Measurements from ENCODE around the gene GPR142.

Gene GPR142

GRCh38 chr17:74344658-74345057 is 22.6 kb upstream of the GPR142 start:
- Histone ChIP-seq H3K4me3 (ENCODE audit: low read depth, low read length) (no peak overlapping the region), H3K27ac (ENCODE audit: low read depth, low read length) (no peak overlapping the region), H3K4me1 (ENCODE audit: control insufficient read depth, insufficient read depth, low read length) (no peaks in the 10 kb centered on the region; the same call in 1 of the 2 replicates), H3K27me3 (ENCODE audit: control insufficient read depth, insufficient read depth, low read length) (peaks cover 21% of the 10 kb centered on the region; the same call in 1 of the 2 replicates), H3K9ac (ENCODE audit: low read length) (no peak overlapping the region), H3K9me3 (ENCODE audit: control insufficient read depth, insufficient read depth, low read depth, low read length) (no peaks in the 10 kb centered on the region), H3K36me3 (ENCODE audit: control insufficient read depth, insufficient read depth, low read length) (no peaks in the 10 kb centered on the region)

GRCh38 chr17:74345433-74346241 is 21.7 kb upstream of the GPR142 start:
- Histone ChIP-seq H3K9me3 (ENCODE audit: control insufficient read depth, insufficient read depth, low read depth, low read length) (no peaks in the 10 kb centered on the region), H3K36me3 (ENCODE audit: control insufficient read depth, insufficient read depth, low read length) (no peaks in the 10 kb centered on the region), H3K4me1 (ENCODE audit: control insufficient read depth, insufficient read depth, low read length) (no peaks in the 10 kb centered on the region; the same call in 1 of the 2 replicates), H3K27me3 (ENCODE audit: control insufficient read depth, insufficient read depth, low read length) (peaks cover 30% of the 10 kb centered on the region), H3K4me3 (ENCODE audit: low read depth, low read length) (no peak overlapping the region), H3K27ac (ENCODE audit: low read depth, low read length) (no peak overlapping the region), H3K9ac (ENCODE audit: low read length) (no peak overlapping the region)

- no peak overlapping the region for H3K27ac ChIP-seq (ENCODE audit: low read depth, low read length)
- no peak overlapping the region for H3K9ac ChIP-seq (ENCODE audit: low read length)
- H3K9me3 ChIP-seq (ENCODE audit: control insufficient read depth, insufficient read depth, low read depth, low read length), result no peaks in the 10 kb centered on the region
- H3K36me3 ChIP-seq (ENCODE audit: control insufficient read depth, insufficient read depth, low read length), result no peaks in the 10 kb centered on the region
- peaks cover 50% of the 10 kb centered on the region for H3K27me3 ChIP-seq (ENCODE audit: control insufficient read depth, insufficient read depth, low read length)
- no peaks in the 10 kb centered on the region for H3K4me1 ChIP-seq (ENCODE audit: control insufficient read depth, insufficient read depth, low read length)
- H3K4me3 ChIP-seq (ENCODE audit: low read depth, low read length), result no peak overlapping the region
Observed at GRCh38 chr17:74347646-74348045, 19.7 kb upstream of the GPR142 start.

GRCh38 chr17:74349120-74349519 is 18.2 kb upstream of the GPR142 start:
- Histone ChIP-seq H3K9ac (ENCODE audit: low read length) (no peak overlapping the region), H3K4me3 (ENCODE audit: low read depth, low read length) (no peak overlapping the region), H3K9me3 (ENCODE audit: control insufficient read depth, insufficient read depth, low read depth, low read length) (no peaks in the 10 kb centered on the region), H3K27me3 (ENCODE audit: control insufficient read depth, insufficient read depth, low read length) (peaks cover 65% of the 10 kb centered on the region), H3K4me1 (ENCODE audit: control insufficient read depth, insufficient read depth, low read length) (no peaks in the 10 kb centered on the region), H3K36me3 (ENCODE audit: control insufficient read depth, insufficient read depth, low read length) (no peaks in the 10 kb centered on the region), H3K27ac (ENCODE audit: low read depth, low read length) (no peak overlapping the region)

- H3K4me3 ChIP-seq (ENCODE audit: low read depth, low read length), result no peak overlapping the region
- H3K27me3 ChIP-seq (ENCODE audit: control insufficient read depth, insufficient read depth, low read length), result peaks cover 78% of the 10 kb centered on the region
- H3K4me1 ChIP-seq (ENCODE audit: control insufficient read depth, insufficient read depth, low read length), result no peaks in the 10 kb centered on the region
- H3K9ac ChIP-seq (ENCODE audit: low read length), result no peak overlapping the region
- H3K36me3 ChIP-seq (ENCODE audit: control insufficient read depth, insufficient read depth, low read length), result no peaks in the 10 kb centered on the region
- H3K9me3 ChIP-seq (ENCODE audit: control insufficient read depth, insufficient read depth, low read depth, low read length), result no peaks in the 10 kb centered on the region
- H3K27ac ChIP-seq (ENCODE audit: low read depth, low read length), result no peak overlapping the region
Observed at GRCh38 chr17:74350486-74350885, 16.8 kb upstream of the GPR142 start.

GRCh38 chr17:74351552-74352210 is 15.6 kb upstream of the GPR142 start:
- H3K9me3 ChIP-seq (ENCODE audit: control insufficient read depth, insufficient read depth, low read depth, low read length), result no peaks in the 10 kb centered on the region
- H3K27me3 ChIP-seq (ENCODE audit: control insufficient read depth, insufficient read depth, low read length), result peaks cover 90% of the 10 kb centered on the region
- H3K36me3 ChIP-seq (ENCODE audit: control insufficient read depth, insufficient read depth, low read length), result no peaks in the 10 kb centered on the region
- H3K27ac ChIP-seq (ENCODE audit: low read depth, low read length), result no peak overlapping the region
- no peak overlapping the region for H3K9ac ChIP-seq (ENCODE audit: low read length)
- no peaks in the 10 kb centered on the region for H3K4me1 ChIP-seq (ENCODE audit: control insufficient read depth, insufficient read depth, low read length)
- peak overlapping the region; percentile 47 for H3K4me3 ChIP-seq (ENCODE audit: low read depth, low read length)

GRCh38 chr17:74353446-74354060 is 13.8 kb upstream of the GPR142 start:
- no peaks in the 10 kb centered on the region for H3K4me1 ChIP-seq (ENCODE audit: control insufficient read depth, insufficient read depth, low read length)
- H3K4me3 ChIP-seq (ENCODE audit: low read depth, low read length), result no peak overlapping the region
- no peak overlapping the region for H3K9ac ChIP-seq (ENCODE audit: low read length)
- H3K36me3 ChIP-seq (ENCODE audit: control insufficient read depth, insufficient read depth, low read length), result no peaks in the 10 kb centered on the region
- no peaks in the 10 kb centered on the region for H3K9me3 ChIP-seq (ENCODE audit: control insufficient read depth, insufficient read depth, low read depth, low read length)
- H3K27me3 ChIP-seq (ENCODE audit: control insufficient read depth, insufficient read depth, low read length), result peaks cover 97% of the 10 kb centered on the region
- H3K27ac ChIP-seq (ENCODE audit: low read depth, low read length), result no peak overlapping the region

GRCh38 chr17:74354123-74354522 is 13.2 kb upstream of the GPR142 start:
- Histone ChIP-seq H3K27me3 (ENCODE audit: control insufficient read depth, insufficient read depth, low read length) (peaks cover 95% of the 10 kb centered on the region), H3K36me3 (ENCODE audit: control insufficient read depth, insufficient read depth, low read length) (no peaks in the 10 kb centered on the region), H3K4me1 (ENCODE audit: control insufficient read depth, insufficient read depth, low read length) (no peaks in the 10 kb centered on the region), H3K4me3 (ENCODE audit: low read depth, low read length) (no peak overlapping the region), H3K9ac (ENCODE audit: low read length) (no peak overlapping the region), H3K27ac (ENCODE audit: low read depth, low read length) (no peak overlapping the region), H3K9me3 (ENCODE audit: control insufficient read depth, insufficient read depth, low read depth, low read length) (no peaks in the 10 kb centered on the region)

- no peak overlapping the region for H3K9ac ChIP-seq (ENCODE audit: low read length)
- no peaks in the 10 kb centered on the region for H3K9me3 ChIP-seq (ENCODE audit: control insufficient read depth, insufficient read depth, low read depth, low read length)
- H3K4me1 ChIP-seq (ENCODE audit: control insufficient read depth, insufficient read depth, low read length), result no peaks in the 10 kb centered on the region
- H3K27ac ChIP-seq (ENCODE audit: low read depth, low read length), result no peak overlapping the region
- no peaks in the 10 kb centered on the region for H3K36me3 ChIP-seq (ENCODE audit: control insufficient read depth, insufficient read depth, low read length)
- H3K27me3 ChIP-seq (ENCODE audit: control insufficient read depth, insufficient read depth, low read length), result peaks cover 92% of the 10 kb centered on the region
- no peak overlapping the region for H3K4me3 ChIP-seq (ENCODE audit: low read depth, low read length)
Observed at GRCh38 chr17:74354561-74354960, 12.7 kb upstream of the GPR142 start.

GRCh38 chr17:74355065-74355464 is 12.2 kb upstream of the GPR142 start:
- Histone ChIP-seq H3K27ac (ENCODE audit: low read depth, low read length) (no peak overlapping the region), H3K36me3 (ENCODE audit: control insufficient read depth, insufficient read depth, low read length) (no peaks in the 10 kb centered on the region), H3K9me3 (ENCODE audit: control insufficient read depth, insufficient read depth, low read depth, low read length) (no peaks in the 10 kb centered on the region), H3K4me3 (ENCODE audit: low read depth, low read length) (no peak overlapping the region), H3K27me3 (ENCODE audit: control insufficient read depth, insufficient read depth, low read length) (peaks cover 94% of the 10 kb centered on the region), H3K4me1 (ENCODE audit: control insufficient read depth, insufficient read depth, low read length) (no peaks in the 10 kb centered on the region), H3K9ac (ENCODE audit: low read length) (no peak overlapping the region)
